GM12878 (cell line): Measurements from ENCODE around the gene CAND1. TPM values are rescaled to one million over a fixed set of nuclear protein-coding genes. Genes with fewer than 3 reads are reported as not detected.

Experiments
- ATAC-seq: fragments of 200-7000 bp; cut with Tn5 transposase; 3 replicates; pipeline ENCODE4 v1.9.1; 2020; ENCODE audit warnings: mild to moderate bottlenecking, moderate library complexity
- BruUV-seq: library from RNA; stranded (reverse); fragments of 400-500 nt; replicated peaks from 2 replicates; lab custom pipeline; 2021; lab: Mats Ljungman, UMichigan
- CTCF ChIA-PET: fragments of 300-600 bp; sonication (Branson Sonifier 250); formaldehyde crosslinking; extraction: SDS; loops from one replicate; lab custom pipeline; 2021; ENCODE audit warnings: inconsistent platforms; lab: Yijun Ruan, JAX
- POLR2A ChIA-PET: fragments of 350-600 bp; formaldehyde crosslinking; extraction: SDS; loops from one replicate; lab custom pipeline; 2021; ENCODE audit warnings: inconsistent platforms; lab: Charles Lee
- RAD21 ChIA-PET: fragments of 300-600 bp; sonication (Branson Sonifier 250); formaldehyde crosslinking; loops from one replicate; lab custom pipeline; 2023; ENCODE audit warnings: antibody characterized with exemption; ENCODE audit not compliant: unreplicated experiment; lab: Charles Lee
- SMC1A ChIA-PET: fragments of 300-600 bp; sonication (Branson Sonifier 250); formaldehyde crosslinking; loops from one replicate; lab custom pipeline; 2023; ENCODE audit not compliant: unreplicated experiment, uncharacterized antibody; lab: Charles Lee
- DNase-seq: peaks from one replicate; pipeline ENCODE4 v3.0.0-alpha.2; 2011; ENCODE audit warnings: low read depth, low spot score
- FAIRE-seq: peaks from 3 replicates; lab custom pipeline; 2011; peaks lifted over from hg19 to GRCh38; lab: Jason Lieb, UNC
- H2AFZ ChIP-seq: 2 replicates; pipeline ENCODE4 v1.6.0; 2011; ENCODE audit warnings: low read depth, low read length, control low read depth; ENCODE audit not compliant: control insufficient read depth
- H3K27ac ChIP-seq: 2 replicates; pipeline ENCODE4 v1.5.1; 2011; ENCODE audit warnings: control low read depth; ENCODE audit not compliant: control insufficient read depth, insufficient read depth
- H3K27me3 ChIP-seq, 2 experiments: replicated peaks in 1 of 2; 2 replicates each; pipeline versions ENCODE4 v1.6.0 to v1.6.1; 2011; ENCODE audit warnings: low read length in 1 of 2; ENCODE audit not compliant: control insufficient read depth in 2 of 2, insufficient read depth in 2 of 2
- H3K36me3 ChIP-seq, 2 experiments: 2 replicates each; pipeline ENCODE4 v1.5.1; 2011; ENCODE audit warnings: low read length in 1 of 2; ENCODE audit not compliant: control insufficient read depth in 2 of 2, insufficient read depth in 2 of 2
- H3K4me1 ChIP-seq: 2 replicates; pipeline ENCODE4 v1.6.1; 2011; ENCODE audit warnings: mild to moderate bottlenecking, low read length, moderate library complexity, mixed read lengths; ENCODE audit not compliant: control insufficient read depth, insufficient read depth
- H3K4me2 ChIP-seq: 2 replicates; pipeline ENCODE4 v1.6.0; 2011; ENCODE audit warnings: control low read depth; ENCODE audit not compliant: control insufficient read depth, insufficient read depth
- H3K4me3 ChIP-seq: fragments of 200-600 bp; sonication (generic); 2 replicates; pipeline ENCODE4 v1.5.1; 2016
- H3K79me2 ChIP-seq: 2 replicates; pipeline ENCODE4 v1.6.0; 2011; ENCODE audit warnings: low read length; ENCODE audit not compliant: control insufficient read depth, insufficient read depth
- H3K9ac ChIP-seq: 2 replicates; pipeline ENCODE4 v1.8.0; 2011; ENCODE audit warnings: low read length, control low read depth, mixed read lengths; ENCODE audit not compliant: control insufficient read depth, insufficient read depth
- H3K9me3 ChIP-seq: replicated peaks from 3 replicates; pipeline ENCODE4 v1.5.1; 2011; ENCODE audit warnings: mild to moderate bottlenecking, low read length; ENCODE audit not compliant: control insufficient read depth, insufficient read depth
- H4K20me1 ChIP-seq: 2 replicates; pipeline ENCODE4 v1.6.0; 2011; ENCODE audit not compliant: control insufficient read depth, insufficient read depth
- IKZF2 ChIP-seq, 2 experiments: fragments of 450-650 bp; IDR thresholded peaks; 2 replicates each; pipeline ENCODE4 v1.6.1; 2017; ENCODE audit warnings: mild to moderate bottlenecking in 2 of 2, moderate library complexity in 2 of 2
- LARP7 ChIP-seq: fragments of 450-650 bp; IDR thresholded peaks from 2 replicates; pipeline ENCODE4 v1.6.1; 2017; ENCODE audit warnings: mild to moderate bottlenecking
- NFXL1 ChIP-seq: fragments of 450-650 bp; IDR thresholded peaks from 2 replicates; pipeline ENCODE4 v1.6.1; 2017; ENCODE audit warnings: antibody characterized with exemption, mild to moderate bottlenecking, borderline replicate concordance
- PAX5 ChIP-seq: IDR thresholded peaks from 2 replicates; pipeline ENCODE4 v1.6.1; 2011; ENCODE audit warnings: low read depth, low read length, borderline replicate concordance
- WGBS: methylation state at CpG from one replicate; pipeline ENCODE4 v1.1.6; 2016; ENCODE audit warnings: low lambda C conversion rate; ENCODE audit not compliant: insufficient replicate concordance, insufficient coverage; ENCODE audit errors: missing lambda C conversion rate; 5-methylcytosine and 5-hydroxymethylcytosine counted together
- in situ Hi-C: fragments of 300-500 bp; cut with MboI; formaldehyde crosslinking; loops from 9 replicates; pipeline ENCODE4 v1.14.3; 2018; ENCODE audit warnings: mixed read lengths
- intact Hi-C: fragments of 100-400 bp; cut with micrococcal nuclease; formaldehyde crosslinking; loops from one replicate; pipeline ENCODE4 v1.14.2; 2022; ENCODE audit not compliant: unreplicated experiment
- polyA plus RNA-seq, 11 experiments: library from polyadenylated mRNA; depleted of rRNA in 4 of 11; unstranded in 6 of 11; stranded (reverse) in 5 of 11; fragments of >200 nt; fragmentation: Nextera tagmentation in 4 of 11; fragmentation: Illumina TruSeq in 1 of 11; extraction: Ambion mirVana in 4 of 11; extraction: Trizol in 1 of 11; gene quantifications; 1 replicate in 1 of 11; 2 replicates in 10 of 11; pipeline versions ENCODE4 v1.2.1 to v1.2.3, GENCODE V29; 2011 to 2016; ENCODE audit warnings: inconsistent platforms in 2 of 11, missing spikeins in 2 of 11, low read depth in 1 of 11
- total RNA-seq, 4 experiments: library from RNA; depleted of rRNA in 3 of 4; stranded (reverse); fragments of >200 nt in 3 of 4; fragmentation: Illumina TruSeq in 1 of 4; extraction: Trizol in 1 of 4; gene quantifications; 2 replicates each; pipeline versions ENCODE4 v1.2.1 to v1.2.3, GENCODE V29; 2013 to 2021
- TF ChIP-seq, protein P1 (sequence below), 3 experiments: IDR thresholded peaks in 2 of 3; conservative IDR thresholded peaks in 1 of 3; 2 replicates each; pipeline ENCODE4 v1.5.1; 2011; ENCODE audit warnings: low read depth in 3 of 3, low read length in 3 of 3, mild to moderate bottlenecking in 3 of 3, control low read depth in 2 of 3, moderate library complexity in 2 of 3, inconsistent platforms in 1 of 3, mixed read lengths in 1 of 3; ENCODE audit not compliant: control insufficient read depth in 2 of 3, insufficient read depth in 1 of 3; ENCODE audit errors: extremely low read depth in 1 of 3
- TF ChIP-seq, protein P2 (sequence below): fragments of 450-650 bp; IDR thresholded peaks from 2 replicates; pipeline ENCODE4 v1.6.1; 2016; ENCODE audit warnings: mild to moderate bottlenecking, moderate library complexity, borderline replicate concordance

Gene CAND1
- total and polyA plus RNA-seq, 10 of the 15 experiments (the other 5 are each of a cell fraction or from before 2014, with no cell fraction given): 34.5 to 213 (median 96.0) TPM

GRCh38 chr12:67271976-67272375, 2.8 kb downstream of the CAND1 start (continued):
- TF ChIP-seq LARP7 (no peak), PAX5 (no peak), NFXL1 (no peak)

GRCh38 chr12:67274186-67274585, 5.0 kb downstream of the CAND1 start:
- H3K4me3 ChIP-seq: peak overlapping the region; percentile 11; the same call in 1 of the 2 replicates
- in situ Hi-C loops: no loop called here
- CTCF ChIA-PET: interaction anchor here (1.4 kb wide), 1 partner anchor 113 kb away, joined by 3 read pairs; no protein-coding TSS in a partner anchor
- SMC1A ChIA-PET: interaction anchor here (1.1 to 1.5 kb wide), 4 partner anchors 11 to 30 kb away, joined by 3 to 4 read pairs (median 3); no protein-coding TSS in a partner anchor
- no peak for FAIRE-seq
- 41% methylated on average over 3 of the region's 3 CpGs for WGBS
- H2AFZ ChIP-seq: no peak overlapping the region
- H3K27ac ChIP-seq: 0 out of 2 replicates have a peak overlapping the region, but pooled peaks have one; percentile 10
- ATAC-seq: no peak
- no peak overlapping the region for H3K9ac ChIP-seq
- POLR2A ChIA-PET: interaction anchor here (0.6 kb wide), 1 partner anchor 1562 kb away, joined by 4 read pairs; no protein-coding TSS in a partner anchor
- RAD21 ChIA-PET: no interaction called here
- intact Hi-C loops: no loop called here
- TF ChIP-seq IKZF2 (IDR thresholded peaks at IDR 0.05): peak in 1 of 2 experiments; percentile 34; a peak in 1 of 4 replicates
- TF ChIP-seq, protein P1, sequence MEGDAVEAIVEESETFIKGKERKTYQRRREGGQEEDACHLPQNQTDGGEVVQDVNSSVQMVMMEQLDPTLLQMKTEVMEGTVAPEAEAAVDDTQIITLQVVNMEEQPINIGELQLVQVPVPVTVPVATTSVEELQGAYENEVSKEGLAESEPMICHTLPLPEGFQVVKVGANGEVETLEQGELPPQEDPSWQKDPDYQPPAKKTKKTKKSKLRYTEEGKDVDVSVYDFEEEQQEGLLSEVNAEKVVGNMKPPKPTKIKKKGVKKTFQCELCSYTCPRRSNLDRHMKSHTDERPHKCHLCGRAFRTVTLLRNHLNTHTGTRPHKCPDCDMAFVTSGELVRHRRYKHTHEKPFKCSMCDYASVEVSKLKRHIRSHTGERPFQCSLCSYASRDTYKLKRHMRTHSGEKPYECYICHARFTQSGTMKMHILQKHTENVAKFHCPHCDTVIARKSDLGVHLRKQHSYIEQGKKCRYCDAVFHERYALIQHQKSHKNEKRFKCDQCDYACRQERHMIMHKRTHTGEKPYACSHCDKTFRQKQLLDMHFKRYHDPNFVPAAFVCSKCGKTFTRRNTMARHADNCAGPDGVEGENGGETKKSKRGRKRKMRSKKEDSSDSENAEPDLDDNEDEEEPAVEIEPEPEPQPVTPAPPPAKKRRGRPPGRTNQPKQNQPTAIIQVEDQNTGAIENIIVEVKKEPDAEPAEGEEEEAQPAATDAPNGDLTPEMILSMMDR (IDR thresholded peaks at IDR 0.05 in 2 of 3, conservative IDR thresholded peaks at IDR 0.05 in 1 of 3; ENCODE audit: control insufficient read depth in 2 of 3, extremely low read depth in 1 of 3, insufficient read depth in 1 of 3, low read depth in 3 of 3, low read length in 3 of 3): no peak
- TF ChIP-seq, protein P2, sequence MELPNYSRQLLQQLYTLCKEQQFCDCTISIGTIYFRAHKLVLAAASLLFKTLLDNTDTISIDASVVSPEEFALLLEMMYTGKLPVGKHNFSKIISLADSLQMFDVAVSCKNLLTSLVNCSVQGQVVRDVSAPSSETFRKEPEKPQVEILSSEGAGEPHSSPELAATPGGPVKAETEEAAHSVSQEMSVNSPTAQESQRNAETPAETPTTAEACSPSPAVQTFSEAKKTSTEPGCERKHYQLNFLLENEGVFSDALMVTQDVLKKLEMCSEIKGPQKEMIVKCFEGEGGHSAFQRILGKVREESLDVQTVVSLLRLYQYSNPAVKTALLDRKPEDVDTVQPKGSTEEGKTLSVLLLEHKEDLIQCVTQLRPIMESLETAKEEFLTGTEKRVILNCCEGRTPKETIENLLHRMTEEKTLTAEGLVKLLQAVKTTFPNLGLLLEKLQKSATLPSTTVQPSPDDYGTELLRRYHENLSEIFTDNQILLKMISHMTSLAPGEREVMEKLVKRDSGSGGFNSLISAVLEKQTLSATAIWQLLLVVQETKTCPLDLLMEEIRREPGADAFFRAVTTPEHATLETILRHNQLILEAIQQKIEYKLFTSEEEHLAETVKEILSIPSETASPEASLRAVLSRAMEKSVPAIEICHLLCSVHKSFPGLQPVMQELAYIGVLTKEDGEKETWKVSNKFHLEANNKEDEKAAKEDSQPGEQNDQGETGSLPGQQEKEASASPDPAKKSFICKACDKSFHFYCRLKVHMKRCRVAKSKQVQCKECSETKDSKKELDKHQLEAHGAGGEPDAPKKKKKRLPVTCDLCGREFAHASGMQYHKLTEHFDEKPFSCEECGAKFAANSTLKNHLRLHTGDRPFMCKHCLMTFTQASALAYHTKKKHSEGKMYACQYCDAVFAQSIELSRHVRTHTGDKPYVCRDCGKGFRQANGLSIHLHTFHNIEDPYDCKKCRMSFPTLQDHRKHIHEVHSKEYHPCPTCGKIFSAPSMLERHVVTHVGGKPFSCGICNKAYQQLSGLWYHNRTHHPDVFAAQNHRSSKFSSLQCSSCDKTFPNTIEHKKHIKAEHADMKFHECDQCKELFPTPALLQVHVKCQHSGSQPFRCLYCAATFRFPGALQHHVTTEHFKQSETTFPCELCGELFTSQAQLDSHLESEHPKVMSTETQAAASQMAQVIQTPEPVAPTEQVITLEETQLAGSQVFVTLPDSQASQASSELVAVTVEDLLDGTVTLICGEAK: no peak
- peaks cover 13% of the 10 kb centered on the region for H3K4me1 ChIP-seq
- DNase-seq: no peak
- H4K20me1 ChIP-seq: 0 out of 2 replicates have a peak, but pooled peaks cover 2% of the 10 kb centered on the region
- no peaks in the 10 kb centered on the region; a peak in 2 of 4 replicates for H3K36me3 ChIP-seq
- peaks cover 99% of the 10 kb centered on the region for H3K79me2 ChIP-seq
- BruUV-seq: no TSS peak
- H3K9me3 ChIP-seq: no peaks in the 10 kb centered on the region
- H3K4me2 ChIP-seq: peak overlapping the region; percentile 63
- no peaks in the 10 kb centered on the region for H3K27me3 ChIP-seq
